B cell (primary cell): ENCODE results near the gene CMTM5. TPM values are rescaled to one million over a fixed set of nuclear protein-coding genes. Genes with fewer than 3 reads are reported as not detected.

Source experiments
- ATAC-seq: fragments of 200-7000 bp; cut with Tn5 transposase; one replicate; pipeline ENCODE4 v1.10.0; 2021; ENCODE audit warnings: low read depth, mild to moderate bottlenecking, moderate number of reproducible peaks, moderate library complexity
- CTCF ChIA-PET: fragments of 350-600 bp; sonication (Branson Sonifier 250); formaldehyde crosslinking; loops from one replicate; lab custom pipeline; 2021; ENCODE audit warnings: antibody characterized with exemption, inconsistent platforms; lab: Charles Lee
- POLR2A ChIA-PET: fragments of 350-600 bp; sonication (Branson Sonifier 250); formaldehyde crosslinking; loops from one replicate; lab custom pipeline; 2021; ENCODE audit warnings: antibody characterized with exemption; lab: Charles Lee
- DNase-seq: peaks from one replicate; pipeline ENCODE4 v3.0.0; 2013
- H2AFZ ChIP-seq: 2 replicates; pipeline ENCODE4 v1.6.1; 2012; ENCODE audit warnings: mild to moderate bottlenecking, low read depth, low read length; ENCODE audit not compliant: insufficient read depth, poor library complexity, severe bottlenecking
- H3K27ac ChIP-seq, 2 donors: 1 replicate in 1 of 2; 2 replicates in 1 of 2; pipeline ENCODE4 v1.5.1; 2012 to 2013; ENCODE audit warnings: low read length in 2 of 2, mild to moderate bottlenecking in 2 of 2, moderate library complexity in 1 of 2
- H3K27me3 ChIP-seq, 4 experiments: fragments of 200-600 bp in 1 of 4; sonication (generic) in 1 of 4; replicated peaks in 1 of 4; 1 replicate in 2 of 4; 2 replicates in 2 of 4; pipeline versions ENCODE4 v1.6.1 to v1.7.0; 2013 to 2016; ENCODE audit warnings: low read length in 3 of 4, mild to moderate bottlenecking in 2 of 4, mixed read lengths in 1 of 4, moderate library complexity in 1 of 4; ENCODE audit not compliant: insufficient read depth in 4 of 4, control insufficient read depth in 3 of 4; ENCODE audit errors: control extremely low read depth in 1 of 4
- H3K36me3 ChIP-seq, 2 experiments: replicated peaks in 1 of 2; 1 replicate in 1 of 2; 2 replicates in 1 of 2; pipeline versions ENCODE4 v1.6.1 to v1.7.1; 2013; ENCODE audit warnings: low read length in 1 of 2; ENCODE audit not compliant: insufficient read depth in 2 of 2, control insufficient read depth in 1 of 2; ENCODE audit errors: control extremely low read depth in 1 of 2, extremely low read depth in 1 of 2
- H3K4me1 ChIP-seq, 2 donors: fragments of 200-600 bp in 1 of 2; sonication (generic) in 1 of 2; 1 replicate in 1 of 2; 2 replicates in 1 of 2; pipeline versions ENCODE4 v1.5.1 to v1.6.1; 2013 to 2017; ENCODE audit warnings: low read length in 2 of 2; ENCODE audit not compliant: control insufficient read depth in 2 of 2, insufficient read depth in 2 of 2
- H3K4me2 ChIP-seq: replicated peaks from 2 replicates; pipeline ENCODE3; 2012; ENCODE audit warnings: mild to moderate bottlenecking, low read depth, low read length; ENCODE audit not compliant: poor library complexity, severe bottlenecking
- H3K4me3 ChIP-seq, 5 experiments: fragments of 200-600 bp in 1 of 5; sonication (generic) in 1 of 5; 1 replicate in 3 of 5; 2 replicates in 2 of 5; pipeline versions ENCODE4 v1.5.1 to v1.7.0; 2011 to 2016; ENCODE audit warnings: low read length in 4 of 5, mild to moderate bottlenecking in 4 of 5, low read depth in 2 of 5, control low read depth in 1 of 5, moderate library complexity in 1 of 5; ENCODE audit not compliant: insufficient read depth in 1 of 5; ENCODE audit errors: control extremely low read depth in 1 of 5, extremely low read depth in 1 of 5
- H3K79me2 ChIP-seq: fragments of 200-600 bp; sonication (generic); one replicate; pipeline ENCODE4 v1.6.0; 2016; ENCODE audit warnings: low read length; ENCODE audit not compliant: control insufficient read depth, insufficient read depth
- H3K9ac ChIP-seq: fragments of 200-600 bp; sonication (generic); 2 replicates; pipeline ENCODE4 v1.6.1; 2017; ENCODE audit warnings: mild to moderate bottlenecking, low read length, moderate library complexity
- H3K9me3 ChIP-seq, 3 donors: one replicate each; pipeline versions ENCODE4 v1.6.1 to v1.7.1; 2013; ENCODE audit warnings: low read length in 2 of 3; ENCODE audit not compliant: control insufficient read depth in 2 of 3, insufficient read depth in 1 of 3; ENCODE audit errors: control extremely low read depth in 1 of 3
- H4K20me1 ChIP-seq: 2 replicates; pipeline ENCODE4 v1.6.0; 2012; ENCODE audit warnings: mild to moderate bottlenecking, low read length; ENCODE audit not compliant: insufficient read depth, control insufficient read depth, poor library complexity, severe bottlenecking
- H3K27ac Mint-ChIP-seq: one replicate; pipeline ENCODE4 v1.8.0; 2021; ENCODE audit warnings: mixed read lengths
- H3K27me3 Mint-ChIP-seq: one replicate; pipeline ENCODE4 v1.8.0; 2021; ENCODE audit warnings: mixed read lengths
- H3K4me1 Mint-ChIP-seq: one replicate; pipeline ENCODE4 v1.8.0; 2021; ENCODE audit warnings: mixed read lengths
- H3K4me3 Mint-ChIP-seq: one replicate; pipeline ENCODE4 v1.8.0; 2021; ENCODE audit warnings: mixed read lengths
- H3K9me3 Mint-ChIP-seq: one replicate; pipeline ENCODE4 v1.8.0; 2022; ENCODE audit warnings: mixed read lengths; ENCODE audit not compliant: insufficient read depth
- CTCF ChIP-seq: fragments of 200-600 bp; IDR thresholded peaks from one replicate; pipeline ENCODE4 v1.8.0; 2022; ENCODE audit warnings: antibody characterized with exemption, mild to moderate bottlenecking
- EZH2 ChIP-seq: IDR thresholded peaks from 2 replicates; pipeline ENCODE4 v1.6.1; 2012; ENCODE audit warnings: borderline replicate concordance, low read depth, mild to moderate bottlenecking, moderate library complexity, low read length; ENCODE audit not compliant: insufficient read depth, poor library complexity, severe bottlenecking
- WGBS: methylation state at CpG from one replicate; pipeline ENCODE4 v1.1.5; 2013; ENCODE audit warnings: missing lambda C conversion rate; ENCODE audit not compliant: insufficient coverage; 5-methylcytosine and 5-hydroxymethylcytosine counted together
- intact Hi-C: fragments of 100-400 bp; cut with micrococcal nuclease; formaldehyde crosslinking; loops from one replicate; pipeline ENCODE4 v1.10.0; 2022
- polyA plus RNA-seq: library from polyadenylated mRNA; depleted of rRNA; stranded (reverse); fragments of >200 nt; gene quantifications from 2 replicates; pipeline ENCODE4 v1.2.3, GENCODE V29; 2012
- total RNA-seq, 2 donors: library from RNA; stranded (reverse); fragments of 120-200 nt in 1 of 2; gene quantifications; 1 replicate in 1 of 2; 2 replicates in 1 of 2; pipeline versions ENCODE4 v1.2.3 to v1.2.4, GENCODE V29; 2013 to 2022

Gene CMTM5
- total and polyA plus RNA-seq, 2 donors (not counting 1 experiment from before 2014, with no cell fraction given) = 0.18 TPM; not detected in 1

- peaks cover 60% of the 10 kb centered on the region for H3K27me3 Mint-ChIP-seq
- ATAC-seq (no peak), DNase-seq (no peak)
- no peak overlapping the region for H3K4me3 ChIP-seq
- H3K27ac Mint-ChIP-seq = no peak overlapping the region
- ChIA-PET CTCF (no interaction called here), POLR2A (no interaction called here)
- no peak overlapping the region for H3K27ac ChIP-seq
- TF ChIP-seq EZH2 = no peak
- TF ChIP-seq CTCF = no peak
- peaks cover 4 to 12% of the 10 kb centered on the region in 2 donors for H3K4me1 ChIP-seq
- H2AFZ ChIP-seq = no peak overlapping the region
- H3K79me2 ChIP-seq = no peaks in the 10 kb centered on the region
- H3K4me2 ChIP-seq = no peak overlapping the region
- no peaks in the 10 kb centered on the region for H3K9me3 ChIP-seq
- H3K9ac ChIP-seq = no peak overlapping the region
- no peak overlapping the region for H3K4me3 Mint-ChIP-seq
- intact Hi-C loops = no loop called here
- no peaks in the 10 kb centered on the region for H4K20me1 ChIP-seq
- H3K36me3 ChIP-seq = no peaks in the 10 kb centered on the region
- peaks cover 18% of the 10 kb centered on the region for H3K4me1 Mint-ChIP-seq
- peaks cover 0 to 42% (median 13%) of the 10 kb centered on the region in 4 experiments for H3K27me3 ChIP-seq
- no peaks in the 10 kb centered on the region for H3K9me3 Mint-ChIP-seq
- 88% methylated on average over 9 of the region's 10 CpGs for WGBS
Measured at GRCh38 chr14:23405096-23405495, 28.2 kb downstream of the CMTM5 start.

GRCh38 chr14:23405516-23406025, 28.7 kb downstream of the CMTM5 start:
- Histone ChIP-seq H3K9ac (no peak overlapping the region), H4K20me1 (no peaks in the 10 kb centered on the region), H3K4me1 (peaks cover 4 to 12% of the 10 kb centered on the region in 2 donors), H3K36me3 (no peaks in the 10 kb centered on the region), H2AFZ (no peak overlapping the region), H3K9me3 (no peaks in the 10 kb centered on the region), H3K27ac (no peak overlapping the region), H3K27me3 (peaks cover 0 to 44% (median 13%) of the 10 kb centered on the region in 4 experiments), H3K4me2 (no peak overlapping the region), H3K4me3 (no peak overlapping the region), H3K79me2 (no peaks in the 10 kb centered on the region)
- ATAC-seq = no peak
- ChIA-PET CTCF (no interaction called here), POLR2A (no interaction called here)
- peaks cover 18% of the 10 kb centered on the region for H3K4me1 Mint-ChIP-seq
- H3K27ac Mint-ChIP-seq = no peak overlapping the region
- intact Hi-C loops = no loop called here
- DNase-seq = no peak
- WGBS = 48% methylated on average over 13 of the region's 13 CpGs
- TF ChIP-seq CTCF = no peak
- TF ChIP-seq EZH2 = no peak
- peaks cover 65% of the 10 kb centered on the region for H3K27me3 Mint-ChIP-seq
- H3K4me3 Mint-ChIP-seq = no peak overlapping the region
- no peaks in the 10 kb centered on the region for H3K9me3 Mint-ChIP-seq
